IMR-90 (cell line): Measurements from ENCODE around the gene TBATA.

Experiments
- BHLHE40 ChIP-seq: fragments of 150-350 bp; IDR thresholded peaks from 2 replicates; pipeline ENCODE4 v1.6.1; 2016; ENCODE audit warnings: mild to moderate bottlenecking, low read depth, low read length
- CEBPB ChIP-seq: IDR thresholded peaks from 2 replicates; pipeline ENCODE4 v1.6.1; 2012; ENCODE audit warnings: low read depth, low read length, improper control_type of control experiment
- CHD1 ChIP-seq: IDR thresholded peaks from 2 replicates; pipeline ENCODE4 v1.6.1; 2012; ENCODE audit warnings: low read depth, low read length, improper control_type of control experiment
- CTCF ChIP-seq: conservative IDR thresholded peaks from 2 replicates; pipeline ENCODE4 v1.5.1; 2012; ENCODE audit warnings: mild to moderate bottlenecking, low read depth, low read length, improper control_type of control experiment
- ELK1 ChIP-seq: fragments of 150-350 bp; IDR thresholded peaks from 2 replicates; pipeline ENCODE4 v1.6.1; 2016; ENCODE audit warnings: low read depth, mild to moderate bottlenecking, low read length, moderate library complexity, borderline replicate concordance
- FOS ChIP-seq: fragments of 150-350 bp; IDR thresholded peaks from 2 replicates; pipeline ENCODE4 v1.6.1; 2016; ENCODE audit warnings: low read depth, low read length
- MXI1 ChIP-seq: IDR thresholded peaks from 2 replicates; pipeline ENCODE4 v1.6.1; 2012; ENCODE audit warnings: low read depth, mild to moderate bottlenecking, low read length, moderate library complexity, borderline replicate concordance
- POLR2A ChIP-seq: IDR thresholded peaks from 2 replicates; pipeline ENCODE4 v1.6.1; 2012; ENCODE audit warnings: mild to moderate bottlenecking, low read depth, low read length
- RAD21 ChIP-seq: IDR thresholded peaks from 2 replicates; pipeline ENCODE4 v1.6.1; 2012; ENCODE audit warnings: low read length, improper control_type of control experiment
- RCOR1 ChIP-seq: IDR thresholded peaks from 2 replicates; pipeline ENCODE4 v1.6.1; 2012; ENCODE audit warnings: mild to moderate bottlenecking, low read length, improper control_type of control experiment; ENCODE audit not compliant: insufficient replicate concordance
- RFX5 ChIP-seq: IDR thresholded peaks from 2 replicates; pipeline ENCODE4 v1.8.0; 2012; ENCODE audit warnings: low read depth, mild to moderate bottlenecking, low read length, moderate library complexity
- SMC3 ChIP-seq: fragments of 150-350 bp; IDR thresholded peaks from 2 replicates; pipeline ENCODE4 v1.6.1; 2016; ENCODE audit warnings: low read depth, mild to moderate bottlenecking, antibody characterized with exemption, low read length, moderate library complexity

GRCh38 chr10:70753841-70754621 is 31.1 kb downstream of the TBATA start:
- no peak for TF ChIP-seq RCOR1
- no peak for TF ChIP-seq CTCF
- no peak for TF ChIP-seq POLR2A
- TF ChIP-seq BHLHE40, result no peak
- TF ChIP-seq RAD21, result no peak
- TF ChIP-seq FOS, result no peak
- TF ChIP-seq SMC3, result no peak
- no peak for TF ChIP-seq MXI1
- no peak for TF ChIP-seq RFX5
- no peak for TF ChIP-seq CEBPB
- TF ChIP-seq ELK1, result no peak
- no peak for TF ChIP-seq CHD1
